ENCODE measurements around the gene RNF207.

- TF ChIP-seq, protein P1, sequence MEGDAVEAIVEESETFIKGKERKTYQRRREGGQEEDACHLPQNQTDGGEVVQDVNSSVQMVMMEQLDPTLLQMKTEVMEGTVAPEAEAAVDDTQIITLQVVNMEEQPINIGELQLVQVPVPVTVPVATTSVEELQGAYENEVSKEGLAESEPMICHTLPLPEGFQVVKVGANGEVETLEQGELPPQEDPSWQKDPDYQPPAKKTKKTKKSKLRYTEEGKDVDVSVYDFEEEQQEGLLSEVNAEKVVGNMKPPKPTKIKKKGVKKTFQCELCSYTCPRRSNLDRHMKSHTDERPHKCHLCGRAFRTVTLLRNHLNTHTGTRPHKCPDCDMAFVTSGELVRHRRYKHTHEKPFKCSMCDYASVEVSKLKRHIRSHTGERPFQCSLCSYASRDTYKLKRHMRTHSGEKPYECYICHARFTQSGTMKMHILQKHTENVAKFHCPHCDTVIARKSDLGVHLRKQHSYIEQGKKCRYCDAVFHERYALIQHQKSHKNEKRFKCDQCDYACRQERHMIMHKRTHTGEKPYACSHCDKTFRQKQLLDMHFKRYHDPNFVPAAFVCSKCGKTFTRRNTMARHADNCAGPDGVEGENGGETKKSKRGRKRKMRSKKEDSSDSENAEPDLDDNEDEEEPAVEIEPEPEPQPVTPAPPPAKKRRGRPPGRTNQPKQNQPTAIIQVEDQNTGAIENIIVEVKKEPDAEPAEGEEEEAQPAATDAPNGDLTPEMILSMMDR (IDR thresholded peaks at IDR 0.05; ENCODE audit: low read length) = peak; percentile 15
- TF ChIP-seq EZH2 (optimal IDR thresholded peaks at IDR 0.05; ENCODE audit: low read depth, low read length) = no peak
These were observed 34.3 kb upstream of the RNF207 start for GRCh38 chr1:6171548-6172124.
